Neuronal stem cell (in vitro differentiated cells): ENCODE measurements around the gene MRC2.
"Not testable (repeated sequence)": the region's sequence is repeated elsewhere in the genome, so short reads cannot be mapped to it uniquely, and the experiment has no call there.

ENCODE experiments used
- DNase-seq: peaks from one replicate; pipeline ENCODE4 v3.0.0-alpha.2; 2013; ENCODE audit warnings: low spot score
- H2AFZ ChIP-seq: one replicate; pipeline ENCODE4 v1.6.1; 2013; ENCODE audit warnings: mild to moderate bottlenecking, low read length, inconsistent platforms
- H2AK5ac ChIP-seq: 2 replicates; pipeline ENCODE4 v1.6.1; 2013; ENCODE audit warnings: low read depth, mild to moderate bottlenecking, inconsistent platforms, low read length, moderate library complexity, mixed read lengths
- H2BK120ac ChIP-seq: 2 replicates; pipeline ENCODE4 v1.6.1; 2013; ENCODE audit warnings: low read depth, mild to moderate bottlenecking, inconsistent platforms, low read length, moderate library complexity, mixed read lengths
- H2BK12ac ChIP-seq: one replicate; pipeline ENCODE4 v1.6.1; 2013; ENCODE audit warnings: low read length, inconsistent platforms
- H2BK15ac ChIP-seq: 2 replicates; pipeline ENCODE4 v1.6.1; 2013; ENCODE audit warnings: mild to moderate bottlenecking, low read length, inconsistent platforms, mixed read lengths
- H2BK5ac ChIP-seq: one replicate; pipeline ENCODE4 v1.6.1; 2013; ENCODE audit warnings: inconsistent platforms, mild to moderate bottlenecking, low read length, moderate library complexity
- H3K14ac ChIP-seq: one replicate; pipeline ENCODE4 v1.6.1; 2013; ENCODE audit warnings: low read length, inconsistent platforms
- H3K18ac ChIP-seq: 2 replicates; pipeline ENCODE4 v1.6.1; 2013; ENCODE audit warnings: low read length, inconsistent platforms
- H3K23ac ChIP-seq: 2 replicates; pipeline ENCODE4 v1.6.1; 2013; ENCODE audit warnings: low read depth, mild to moderate bottlenecking, mixed read lengths, low read length, inconsistent platforms; ENCODE audit not compliant: poor library complexity
- H3K27ac ChIP-seq: replicated peaks from 3 replicates; pipeline ENCODE4 v1.5.1; 2013; ENCODE audit warnings: low read length, inconsistent platforms
- H3K27me3 ChIP-seq, 3 experiments: 2 replicates each; pipeline ENCODE4 v1.6.1; 2013; ENCODE audit warnings: low read length in 3 of 3, mild to moderate bottlenecking in 2 of 3, inconsistent platforms in 1 of 3, low read depth in 1 of 3, mixed read lengths in 1 of 3, moderate library complexity in 1 of 3; ENCODE audit not compliant: control insufficient read depth in 3 of 3, insufficient read depth in 3 of 3
- H3K36me3 ChIP-seq, 2 donors: replicated peaks in 1 of 2; 2 replicates each; pipeline ENCODE4 v1.6.1; 2013; ENCODE audit warnings: low read length in 2 of 2; ENCODE audit not compliant: control insufficient read depth in 2 of 2, insufficient read depth in 2 of 2
- H3K4ac ChIP-seq: 2 replicates; pipeline ENCODE4 v1.6.1; 2013; ENCODE audit warnings: inconsistent platforms, mild to moderate bottlenecking, low read length, moderate library complexity
- H3K4me1 ChIP-seq, 2 donors: 1 replicate in 1 of 2; 2 replicates in 1 of 2; pipeline ENCODE4 v1.6.1; 2013; ENCODE audit warnings: low read length in 2 of 2, low read depth in 1 of 2; ENCODE audit not compliant: control insufficient read depth in 2 of 2, insufficient read depth in 1 of 2
- H3K4me2 ChIP-seq: one replicate; pipeline ENCODE4 v1.6.1; 2013; ENCODE audit warnings: mild to moderate bottlenecking, low read length, inconsistent platforms; ENCODE audit not compliant: insufficient read depth, poor library complexity, severe bottlenecking
- H3K4me3 ChIP-seq, 2 donors: 2 replicates each; pipeline ENCODE4 v1.5.1; 2013; ENCODE audit warnings: low read length in 2 of 2, mild to moderate bottlenecking in 2 of 2, inconsistent platforms in 1 of 2, moderate library complexity in 1 of 2
- H3K79me1 ChIP-seq: one replicate; pipeline ENCODE4 v1.6.1; 2013; ENCODE audit warnings: low read depth, mild to moderate bottlenecking, inconsistent platforms, low read length, moderate library complexity
- H3K9ac ChIP-seq: one replicate; pipeline ENCODE4 v1.6.1; 2013; ENCODE audit warnings: mild to moderate bottlenecking, low read depth, low read length, inconsistent platforms; ENCODE audit not compliant: poor library complexity
- H3K9me3 ChIP-seq, 2 donors: replicated peaks in 1 of 2; 2 replicates each; pipeline versions ENCODE3 to v1.6.1; 2013; ENCODE audit warnings: low read length in 2 of 2, mild to moderate bottlenecking in 2 of 2, inconsistent platforms in 1 of 2, low read depth in 1 of 2, mixed read lengths in 1 of 2, moderate library complexity in 1 of 2; ENCODE audit not compliant: control insufficient read depth in 2 of 2, insufficient read depth in 1 of 2
- H4K8ac ChIP-seq: one replicate; pipeline ENCODE4 v1.6.1; 2013; ENCODE audit warnings: low read depth, mild to moderate bottlenecking, inconsistent platforms, low read length, moderate library complexity
- H4K91ac ChIP-seq: one replicate; pipeline ENCODE4 v1.6.1; 2013; ENCODE audit warnings: low read length, low read depth, mild to moderate bottlenecking, inconsistent platforms; ENCODE audit not compliant: poor library complexity
- WGBS, 2 donors: extraction: QIAGEN DNeasy Blood & Tissue Kit; methylation state at CpG; one replicate each; pipeline ENCODE4 v1.1.7; 2013; ENCODE audit warnings: missing lambda C conversion rate in 2 of 2, mixed read lengths in 1 of 2; ENCODE audit not compliant: insufficient read length in 2 of 2, insufficient replicate concordance in 1 of 2; ENCODE audit errors: extremely low coverage in 2 of 2; 5-methylcytosine and 5-hydroxymethylcytosine counted together

MRC2 gene

GRCh38 chr17:62601471-62601870, 26.0 kb upstream of the MRC2 start:
- H3K36me3 ChIP-seq: peaks cover 19 to 92% of the 10 kb centered on the region in 2 donors
- no peaks in the 10 kb centered on the region for H3K79me1 ChIP-seq
- no peak overlapping the region for H2AFZ ChIP-seq
- WGBS, 2 donors: no CpG with 5 or more reads among the region's 2 CpGs
- no peak overlapping the region for H3K9ac ChIP-seq
- no peaks in the 10 kb centered on the region for H3K4me1 ChIP-seq
- no peak overlapping the region for H2BK5ac ChIP-seq
- H3K9me3 ChIP-seq: peaks cover 1 to 12% of the 10 kb centered on the region in 2 donors
- no peak overlapping the region for H3K4me3 ChIP-seq
- no peaks in the 10 kb centered on the region for H3K27me3 ChIP-seq
- H3K23ac ChIP-seq: no peak overlapping the region
- DNase-seq: no peak
- H3K27ac ChIP-seq: no peak overlapping the region
- no peak overlapping the region for H4K91ac ChIP-seq
- no peak overlapping the region for H3K4me2 ChIP-seq
- no peak overlapping the region for H2BK12ac ChIP-seq
- no peak overlapping the region for H2BK15ac ChIP-seq
- H2AK5ac ChIP-seq: no peak overlapping the region
- no peak overlapping the region for H4K8ac ChIP-seq
- no peak overlapping the region for H3K4ac ChIP-seq
- H3K14ac ChIP-seq: no peak overlapping the region
- no peak overlapping the region for H3K18ac ChIP-seq
- no peak overlapping the region for H2BK120ac ChIP-seq

GRCh38 chr17:62603783-62604182, 23.7 kb upstream of the MRC2 start:
- not testable (repeated sequence) for H2BK12ac ChIP-seq, H3K4me2 ChIP-seq, H3K79me1 ChIP-seq, H2AK5ac ChIP-seq, H3K4ac ChIP-seq, H3K23ac ChIP-seq, H3K4me3 ChIP-seq, H2BK5ac ChIP-seq, H3K9me3 ChIP-seq, H3K18ac ChIP-seq, H2AFZ ChIP-seq, H3K14ac ChIP-seq, H3K4me1 ChIP-seq, H4K91ac ChIP-seq, H2BK120ac ChIP-seq, H4K8ac ChIP-seq, H3K27me3 ChIP-seq, H2BK15ac ChIP-seq, H3K27ac ChIP-seq, H3K9ac ChIP-seq, DNase-seq
- WGBS, 2 donors: no CpG with 5 or more reads among the region's 6 CpGs
- peaks cover 20 to 94% of the 10 kb centered on the region in 2 donors for H3K36me3 ChIP-seq

- no peak overlapping the region for H3K14ac ChIP-seq
- no peak overlapping the region for H3K4ac ChIP-seq
- no peak overlapping the region for H3K9ac ChIP-seq
- no peak overlapping the region for H2BK5ac ChIP-seq
- H3K27me3 ChIP-seq: no peaks in the 10 kb centered on the region
- no peak overlapping the region for H3K18ac ChIP-seq
- no peak overlapping the region for H2AK5ac ChIP-seq
- peaks cover 28 to 95% of the 10 kb centered on the region in 2 donors for H3K36me3 ChIP-seq
- no CpG with 5 or more reads among the region's 7 CpGs for WGBS, 2 donors
- no peaks in the 10 kb centered on the region for H3K9me3 ChIP-seq
- DNase-seq: no peak
- no peak overlapping the region for H3K27ac ChIP-seq
- H3K4me3 ChIP-seq: no peak overlapping the region
- no peak overlapping the region for H4K8ac ChIP-seq
- no peak overlapping the region for H4K91ac ChIP-seq
- H3K79me1 ChIP-seq: no peaks in the 10 kb centered on the region
- H2BK120ac ChIP-seq: no peak overlapping the region
- no peak overlapping the region for H3K4me2 ChIP-seq
- no peaks in the 10 kb centered on the region for H3K4me1 ChIP-seq
- H2AFZ ChIP-seq: no peak overlapping the region
- no peak overlapping the region for H2BK12ac ChIP-seq
- no peak overlapping the region for H2BK15ac ChIP-seq
- H3K23ac ChIP-seq: no peak overlapping the region
Measured at GRCh38 chr17:62605588-62605987, 21.9 kb upstream of the MRC2 start.

GRCh38 chr17:62611292-62611691, 16.2 kb upstream of the MRC2 start:
- Histone ChIP-seq H2BK120ac (no peak overlapping the region), H3K9ac (no peak overlapping the region), H3K4ac (no peak overlapping the region), H3K14ac (no peak overlapping the region), H3K23ac (no peak overlapping the region), H4K8ac (no peak overlapping the region), H4K91ac (no peak overlapping the region), H3K79me1 (no peaks in the 10 kb centered on the region), H2BK15ac (no peak overlapping the region), H2BK12ac (no peak overlapping the region), H3K9me3 (no peaks in the 10 kb centered on the region), H3K4me3 (no peak overlapping the region), H3K4me2 (no peak overlapping the region), H3K27ac (no peak overlapping the region), H3K27me3 (no peaks in the 10 kb centered on the region), H2AFZ (no peak overlapping the region), H3K36me3 (peaks cover 31 to 87% of the 10 kb centered on the region in 2 donors), H2AK5ac (no peak overlapping the region), H2BK5ac (no peak overlapping the region), H3K18ac (no peak overlapping the region), H3K4me1 (peaks cover 0 to 3% of the 10 kb centered on the region in 2 donors)
- WGBS, 2 donors: no CpG with 5 or more reads among the region's 5 CpGs
- DNase-seq: no peak
